HG02642 (cell line): ENCODE measurements around the gene DTYMK.

Experiments used
- ATAC-seq: cut with Tn5 transposase; IDR thresholded peaks from one replicate; pipeline ENCODE4 v1.9.1; 2021; ENCODE audit warnings: mild to moderate bottlenecking; ENCODE audit not compliant: unreplicated experiment, poor library complexity

DTYMK gene

GRCh38 chr2:241708879-241709278 lies 22.3 kb upstream of the DTYMK start:
- no peak for ATAC-seq

DNA sequence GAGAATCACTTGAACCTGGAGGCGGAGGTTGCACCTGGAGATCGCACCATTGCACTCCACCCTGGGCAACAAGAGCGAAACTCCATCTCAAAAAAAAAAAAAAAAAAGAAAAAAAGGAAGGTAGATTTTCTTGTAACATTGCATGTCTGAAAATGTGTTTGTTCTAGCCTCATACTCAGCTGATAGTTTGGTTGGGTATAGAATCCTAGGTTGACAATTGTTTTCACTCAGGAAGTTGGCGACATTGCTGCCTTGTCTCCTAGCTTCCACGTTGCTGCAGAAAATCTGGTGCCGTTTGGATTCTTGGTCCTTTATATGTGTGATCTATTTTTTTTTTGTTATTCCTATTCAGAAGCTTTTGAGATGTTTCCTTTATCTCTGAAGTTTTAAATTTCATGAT lies 19.9 kb upstream of the DTYMK start:
- ATAC-seq, result no peak

GRCh38 chr2:241703032-241703604 lies 16.5 kb upstream of the DTYMK start:
- no peak for ATAC-seq

GRCh38 chr2:241702155-241703031 lies 15.8 kb upstream of the DTYMK start:
- peak; percentile 66 for ATAC-seq

- peak; percentile 68 for ATAC-seq
Measured at GRCh38 chr2:241701399-241702154, 15.0 kb upstream of the DTYMK start, which contains the start of gene ING5. TSS of gene ING5 (plus strand) at chr2:241702039. CDS start at chr2:241702066, 27 bp downstream.

DNA sequence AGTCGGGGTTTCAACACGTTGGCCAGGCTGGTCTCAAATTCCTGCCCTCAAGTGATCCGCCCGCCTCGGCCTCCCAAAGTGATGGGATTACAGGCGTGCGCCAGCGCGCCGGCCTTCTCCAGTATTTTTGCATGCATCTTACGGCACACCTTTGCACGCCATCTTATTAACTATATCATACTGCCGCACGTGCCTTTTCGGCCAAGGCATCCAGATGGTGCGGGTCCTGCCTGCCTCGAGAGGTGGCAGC lies 14.5 kb upstream of the DTYMK start:
- no peak for ATAC-seq

GRCh38 chr2:241695651-241696050 lies 9.0 kb upstream of the DTYMK start:
- ATAC-seq, result no peak

- ATAC-seq, result no peak
Measured at GRCh38 chr2:241692448-241692847, 5.8 kb upstream of the DTYMK start.

GRCh38 chr2:241690202-241690717 lies 3.6 kb upstream of the DTYMK start:
- ATAC-seq, result no peak

GRCh38 chr2:241689306-241689705 lies 2.7 kb upstream of the DTYMK start:
- ATAC-seq, result no peak

DNA sequence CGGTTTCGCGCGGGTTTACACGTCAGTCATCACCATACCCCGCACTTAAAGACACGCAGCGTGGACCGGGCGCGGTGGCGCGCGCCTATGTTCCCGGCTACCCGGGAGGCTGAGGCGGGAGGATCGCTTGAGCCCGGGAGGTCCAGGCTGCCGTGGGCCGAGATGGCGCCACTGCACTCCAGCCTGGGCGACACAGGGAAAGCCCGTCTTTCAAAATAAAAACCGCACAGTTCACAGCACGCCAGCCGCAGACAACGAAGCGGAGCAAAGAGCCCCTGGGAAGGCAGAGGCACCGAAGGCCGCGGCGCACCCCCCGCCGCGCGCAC lies 328 bp downstream of the DTYMK start:
- ATAC-seq, result peak; percentile 19

GRCh38 chr2:241680827-241681599 lies 5.6 kb downstream of the DTYMK start:
- ATAC-seq, result no peak

DNA sequence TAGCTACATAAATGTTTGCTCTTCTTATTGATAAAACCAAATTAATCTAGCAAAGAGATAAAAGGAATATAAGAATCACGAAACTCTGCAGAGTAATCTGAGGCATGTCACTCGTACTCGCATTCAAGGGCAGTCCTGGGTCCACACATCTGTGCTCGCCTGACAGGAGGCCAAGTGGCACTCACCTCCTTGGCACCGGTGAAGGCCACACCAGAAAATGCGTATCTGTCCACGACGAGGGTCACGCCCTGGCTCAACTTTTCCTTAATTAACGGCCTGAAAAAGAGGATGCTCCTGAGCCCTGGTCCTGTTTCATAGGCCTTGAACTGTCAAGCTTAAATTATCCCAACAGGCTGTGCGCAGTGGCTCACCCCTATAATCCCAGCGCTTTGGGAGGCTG lies 6.6 kb downstream of the DTYMK start:
- ATAC-seq, result no peak

GRCh38 chr2:241678784-241679540 lies 7.7 kb downstream of the DTYMK start:
- ATAC-seq, result no peak

- no peak for ATAC-seq
Measured at GRCh38 chr2:241678307-241678706, 8.3 kb downstream of the DTYMK start.

GRCh38 chr2:241677392-241677791 lies 9.2 kb downstream of the DTYMK start:
- ATAC-seq, result no peak

DNA sequence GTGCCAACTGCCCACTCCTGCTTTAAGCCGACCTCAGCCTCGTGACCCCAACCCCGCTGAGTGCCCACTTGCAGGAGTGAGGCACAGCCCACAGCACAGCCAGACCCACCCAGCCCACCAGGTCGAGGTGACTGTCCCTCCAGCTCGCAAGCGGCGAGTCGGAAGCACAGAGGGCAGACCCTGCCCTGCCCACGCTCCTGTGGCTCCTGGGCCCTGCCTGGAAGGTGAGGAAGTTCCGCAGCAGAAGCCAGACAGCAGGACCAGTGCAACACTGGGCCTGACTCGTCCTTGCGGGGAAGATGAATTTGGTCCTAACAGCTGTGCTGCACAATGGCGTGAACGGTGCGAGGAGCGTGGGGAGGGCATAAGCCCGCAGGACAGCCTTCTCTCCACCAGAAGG lies 9.9 kb downstream of the DTYMK start:
- no peak for ATAC-seq

DNA sequence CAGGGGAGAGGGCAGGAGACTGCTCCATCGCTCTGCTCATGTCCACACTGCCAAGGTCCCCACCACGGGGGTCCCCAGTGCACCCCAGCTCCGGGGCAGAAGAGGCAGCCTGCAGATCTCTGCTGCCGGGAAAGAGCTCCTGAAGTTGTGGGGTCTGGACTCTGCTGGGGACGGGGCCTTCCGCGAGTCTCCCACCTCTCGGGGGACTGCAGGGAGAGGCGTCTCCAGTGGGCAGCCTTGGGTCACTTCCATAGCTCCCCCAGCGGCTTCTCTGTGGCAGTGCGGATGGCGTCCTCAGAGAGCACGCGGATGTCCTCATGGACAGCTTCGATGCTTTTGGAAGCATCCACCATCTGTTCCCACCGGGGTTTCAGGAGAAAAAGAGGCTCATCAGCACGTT lies 10.7 kb downstream of the DTYMK start:
- no peak for ATAC-seq

DNA sequence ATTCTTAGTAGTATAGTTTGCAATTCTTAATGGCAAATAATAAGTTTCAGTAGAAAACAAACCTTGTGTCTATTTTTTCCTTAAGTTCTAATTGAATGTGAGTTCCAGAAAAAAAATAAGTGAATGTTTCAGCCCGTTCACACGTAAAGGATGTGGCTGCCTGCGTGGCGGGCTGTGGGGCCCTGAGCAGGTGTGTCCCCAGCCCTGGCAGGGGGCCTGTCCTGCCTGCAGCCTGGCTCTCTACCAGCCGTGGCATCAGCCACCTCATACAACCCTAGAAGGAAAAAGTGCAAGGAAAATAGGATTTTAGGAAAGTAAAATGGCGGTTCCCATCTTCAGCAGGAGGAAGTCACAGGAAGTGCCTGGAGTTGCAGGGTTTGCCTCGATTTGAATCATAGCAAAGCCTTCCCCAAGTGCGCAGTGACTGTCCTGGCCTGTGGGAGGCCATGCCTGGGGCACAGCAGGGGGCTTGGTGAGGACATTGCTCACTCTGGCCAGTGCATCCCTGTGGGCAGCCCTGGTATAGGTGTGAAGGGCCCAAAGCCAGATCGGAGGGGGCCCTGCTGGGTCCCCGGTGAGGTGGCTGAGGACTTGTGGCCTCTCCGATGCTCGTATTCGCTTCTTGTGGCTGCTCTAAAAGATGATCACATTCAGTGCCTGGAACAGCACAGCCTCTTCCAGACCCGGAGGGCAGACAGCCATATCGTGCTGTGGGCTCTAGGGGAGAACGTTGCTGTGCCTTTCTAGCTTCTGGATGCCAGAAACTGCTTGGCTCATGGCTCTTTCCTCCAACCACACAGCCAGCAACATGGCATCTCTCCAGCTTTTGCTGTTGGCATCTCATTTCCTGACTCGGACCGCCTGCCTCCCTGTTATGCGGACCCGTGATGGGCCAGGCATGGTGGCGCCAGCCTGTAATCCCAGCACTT lies 12.6 kb downstream of the DTYMK start:
- no peak for ATAC-seq
